ENCODE measurements around the gene ANAPC1.
"Not testable (repeated sequence)": the region's sequence is repeated elsewhere in the genome, so short reads cannot be mapped to it uniquely, and the experiment has no call there.

ANAPC1 gene

GRCh38 chr2:111903930-111904439 is 20.0 kb upstream of the ANAPC1 start:
- no peak for FAIRE-seq

- no peak for FAIRE-seq
Measured at GRCh38 chr2:111903516-111903915, 19.5 kb upstream of the ANAPC1 start.

- no peak for FAIRE-seq
Measured at GRCh38 chr2:111900859-111901258, 16.9 kb upstream of the ANAPC1 start.

- no peak for FAIRE-seq
Measured at GRCh38 chr2:111898703-111899514, 14.9 kb upstream of the ANAPC1 start.

GRCh38 chr2:111897924-111898702 is 14.1 kb upstream of the ANAPC1 start, which contains the start of gene MERTK:
TSS of gene MERTK (plus strand) at chr2:111898607. CDS start at chr2:111898736, 129 bp downstream.
- FAIRE-seq: no peak

- FAIRE-seq: no peak
Measured at GRCh38 chr2:111897630-111897923, 13.6 kb upstream of the ANAPC1 start.

- no peak for FAIRE-seq
Measured at GRCh38 chr2:111896576-111896975, 12.6 kb upstream of the ANAPC1 start.

GRCh38 chr2:111896024-111896423 is 12.0 kb upstream of the ANAPC1 start:
- FAIRE-seq: no peak

- FAIRE-seq: no peak
Measured at GRCh38 chr2:111884592-111884964, 585 bp upstream of the ANAPC1 start.

- FAIRE-seq: peak; percentile 85
Measured at GRCh38 chr2:111872806-111873205, 11.2 kb downstream of the ANAPC1 start.

- not testable (repeated sequence) for FAIRE-seq
Measured at GRCh38 chr2:111865124-111865523, 18.9 kb downstream of the ANAPC1 start.

GRCh38 chr2:111860005-111860404 is 24.0 kb downstream of the ANAPC1 start:
- FAIRE-seq: not testable (repeated sequence)

- FAIRE-seq: not testable (repeated sequence)
Measured at GRCh38 chr2:111852544-111852943, 31.4 kb downstream of the ANAPC1 start.

- FAIRE-seq: peak; percentile 19
Measured at GRCh38 chr2:111850646-111851045, 33.3 kb downstream of the ANAPC1 start.

GRCh38 chr2:111839625-111840282 is 44.2 kb downstream of the ANAPC1 start:
- FAIRE-seq: not testable (repeated sequence)

GRCh38 chr2:111838992-111839391 is 45.0 kb downstream of the ANAPC1 start:
- not testable (repeated sequence) for FAIRE-seq

- FAIRE-seq: not testable (repeated sequence)
Measured at GRCh38 chr2:111834221-111834620, 49.8 kb downstream of the ANAPC1 start.

- FAIRE-seq: not testable (repeated sequence)
Measured at GRCh38 chr2:111830479-111830878, 53.5 kb downstream of the ANAPC1 start.

- not testable (repeated sequence) for FAIRE-seq
Measured at GRCh38 chr2:111828217-111828766, 55.7 kb downstream of the ANAPC1 start.

- FAIRE-seq: not testable (repeated sequence)
Measured at GRCh38 chr2:111812970-111813622, 70.9 kb downstream of the ANAPC1 start.

- FAIRE-seq: not testable (repeated sequence)
Measured at GRCh38 chr2:111790633-111791032, 93.4 kb downstream of the ANAPC1 start.

- FAIRE-seq: not testable (repeated sequence)
Measured at GRCh38 chr2:111784081-111784480, 99.9 kb downstream of the ANAPC1 start.
